Esophagus squamous epithelium (tissue), 5 donors: ENCODE measurements around the gene PPARG. TPM values are rescaled to one million over a fixed set of nuclear protein-coding genes. Genes with fewer than 3 reads are reported as not detected.

Experiments used
- DNase-seq: peaks from one replicate; lab custom pipeline; 2025; lab: John Stamatoyannopoulos, UW
- H3K27ac ChIP-seq, 4 donors: fragments of 200-600 bp; sonication (generic); one replicate each; pipeline ENCODE4 v1.5.1; 2016 to 2019; ENCODE audit warnings: mild to moderate bottlenecking in 1 of 4
- H3K27me3 ChIP-seq, 4 donors: fragments of 200-600 bp; sonication (generic); 1 replicate in 3 of 4; 2 replicates in 1 of 4; pipeline versions ENCODE4 v1.5.1 to v1.6.0; 2017 to 2021; ENCODE audit warnings: antibody characterized with exemption in 1 of 4
- H3K36me3 ChIP-seq, 3 donors: fragments of 200-600 bp; sonication (generic); one replicate each; pipeline ENCODE4 v1.5.1; 2016 to 2019
- H3K4me1 ChIP-seq, 3 donors: fragments of 200-600 bp; sonication (generic); one replicate each; pipeline ENCODE4 v1.5.1; 2017 to 2019
- H3K4me3 ChIP-seq, 4 donors: fragments of 200-600 bp; sonication (generic); 1 replicate in 3 of 4; 2 replicates in 1 of 4; pipeline ENCODE4 v1.5.1; 2016 to 2019; ENCODE audit warnings: mild to moderate bottlenecking in 2 of 4, moderate library complexity in 1 of 4
- H3K9me3 ChIP-seq, 3 donors: fragments of 200-600 bp; sonication (generic); one replicate each; pipeline ENCODE4 v1.5.1; 2016 to 2019
- CTCF ChIP-seq, 6 experiments: fragments of 450-650 bp in 4 of 6; fragments of 200-600 bp in 2 of 6; sonication (generic) in 2 of 6; IDR thresholded peaks; one replicate each; pipeline ENCODE4 v1.5.1; 2016 to 2019; ENCODE audit warnings: antibody characterized with exemption in 6 of 6, mild to moderate bottlenecking in 4 of 6, moderate library complexity in 4 of 6
- POLR2A ChIP-seq, 4 donors: fragments of 450-650 bp; IDR thresholded peaks; one replicate each; pipeline ENCODE4 v1.6.1; 2017; ENCODE audit warnings: antibody characterized with exemption in 4 of 4, mild to moderate bottlenecking in 4 of 4, moderate library complexity in 3 of 4
- whole genome bisulfite sequencing, 2 donors: methylation state at CpG; one replicate each; pipeline ENCODE4 v1.1.5; 2018; 5-methylcytosine and 5-hydroxymethylcytosine counted together
- intact Hi-C: fragments of 100-400 bp; cut with DNase I; formaldehyde crosslinking; loops from one replicate; pipeline ENCODE4 v1.15.0; 2022
- total RNA-seq, 4 donors: library from RNA; depleted of rRNA; stranded (reverse); fragments of >200 nt; gene quantifications; one replicate each; pipeline ENCODE4 v1.1.0, GENCODE V29; 2016
- donor health status: DM: yes; HTN: yes; CAD: no.

The PPARG gene
- total RNA-seq, 4 donors from 2014 or later, result 6.3 to 13.8 (median 11.4) TPM

- intact Hi-C loops, result no loop called here
- no peaks in the 10 kb centered on the region for H3K9me3 ChIP-seq
- H3K27ac ChIP-seq, result no peak overlapping the region
- no peak for TF ChIP-seq CTCF (IDR thresholded peaks at IDR 0.05)
- no peak for TF ChIP-seq POLR2A (IDR thresholded peaks at IDR 0.05)
- no peak overlapping the region for H3K4me3 ChIP-seq
- H3K36me3 ChIP-seq, result no peaks in the 10 kb centered on the region
- peaks cover 0 to 8% (median 0%) of the 10 kb centered on the region in 3 donors for H3K4me1 ChIP-seq
- DNase-seq, result no peak
- H3K27me3 ChIP-seq, result no peaks in the 10 kb centered on the region
- 76 to 84% methylated on average over 6 of the region's 6 CpGs for WGBS, 2 donors
Measured at GRCh38 chr3:12433823-12434222, 145.0 kb downstream of the PPARG start.

GRCh38 chr3:12436514-12437220 lies 147.8 kb downstream of the PPARG start:
- DNase-seq, result no peak
- intact Hi-C loops, result no loop called here
- Histone ChIP-seq H3K4me1 (peaks cover 0 to 8% (median 0%) of the 10 kb centered on the region in 3 donors), H3K27me3 (no peaks in the 10 kb centered on the region), H3K9me3 (no peaks in the 10 kb centered on the region), H3K4me3 (no peak overlapping the region), H3K27ac (peak overlapping the region in 2 of 4 donors; percentile 44 to 47), H3K36me3 (no peaks in the 10 kb centered on the region)
- WGBS, 2 donors, result 65 to 71% methylated on average over 10 to 12 of the region's 12 CpGs
- TF ChIP-seq POLR2A (IDR thresholded peaks at IDR 0.05), result no peak
- no peak for TF ChIP-seq CTCF (IDR thresholded peaks at IDR 0.05)

GRCh38 chr3:12437221-12437605 lies 148.3 kb downstream of the PPARG start:
- no peaks in the 10 kb centered on the region for H3K27me3 ChIP-seq
- no peak for DNase-seq
- H3K4me1 ChIP-seq, result peaks cover 0 to 8% (median 0%) of the 10 kb centered on the region in 3 donors
- intact Hi-C loops, result no loop called here
- no peak overlapping the region for H3K4me3 ChIP-seq
- H3K36me3 ChIP-seq, result no peaks in the 10 kb centered on the region
- no peaks in the 10 kb centered on the region for H3K9me3 ChIP-seq
- H3K27ac ChIP-seq, result peak overlapping the region in 1 of 4 donors; percentile 44
- WGBS, 2 donors, result 76 to 85% methylated on average over 5 to 6 of the region's 6 CpGs
- no peak for TF ChIP-seq POLR2A (IDR thresholded peaks at IDR 0.05)
- TF ChIP-seq CTCF (IDR thresholded peaks at IDR 0.05), result no peak

- Histone ChIP-seq H3K4me1 (peaks cover 0 to 8% (median 0%) of the 10 kb centered on the region in 3 donors), H3K9me3 (no peaks in the 10 kb centered on the region), H3K4me3 (no peak overlapping the region), H3K27ac (no peak overlapping the region), H3K36me3 (no peaks in the 10 kb centered on the region), H3K27me3 (no peaks in the 10 kb centered on the region)
- no peak for TF ChIP-seq CTCF (IDR thresholded peaks at IDR 0.05)
- TF ChIP-seq POLR2A (IDR thresholded peaks at IDR 0.05), result no peak
- DNase-seq, result no peak
- WGBS, 2 donors, result 92 to 93% methylated on average over 9 to 13 of the region's 13 CpGs
- intact Hi-C loops, result no loop called here
Measured at GRCh38 chr3:12437861-12438260, 149.0 kb downstream of the PPARG start.

- Histone ChIP-seq H3K9me3 (no peaks in the 10 kb centered on the region), H3K27ac (no peak overlapping the region), H3K4me1 (peaks cover 0 to 8% (median 0%) of the 10 kb centered on the region in 3 donors), H3K27me3 (peaks cover 0 to 3% (median 0%) of the 10 kb centered on the region in 4 donors), H3K36me3 (no peaks in the 10 kb centered on the region), H3K4me3 (no peak overlapping the region)
- intact Hi-C loops, result no loop called here
- DNase-seq, result no peak
- TF ChIP-seq CTCF (IDR thresholded peaks at IDR 0.05), result no peak
- WGBS, 2 donors, result 66 to 76% methylated on average over 4 of the region's 4 CpGs
Measured at GRCh38 chr3:12438318-12438717, 149.4 kb downstream of the PPARG start.
